HEK293T (cell line): ENCODE measurements around the gene BPIFB3.

Experiments used
- CTCF ChIA-PET: fragments of 350-600 bp; formaldehyde crosslinking; extraction: SDS; loops from one replicate; lab custom pipeline; 2021; ENCODE audit warnings: antibody characterized with exemption, inconsistent platforms; lab: Yijun Ruan, JAX
- POLR2A ChIA-PET: fragments of 350-600 bp; formaldehyde crosslinking; extraction: SDS; loops from one replicate; lab custom pipeline; 2020; ENCODE audit warnings: antibody characterized with exemption, inconsistent platforms; lab: Yijun Ruan, JAX
- DNase-seq: peaks from one replicate; pipeline ENCODE4 v3.0.0; 2012; ENCODE audit warnings: mixed read lengths; ENCODE audit errors: extremely low spot score
- ARNT ChIP-seq: fragments of 450-650 bp; IDR thresholded peaks from 2 replicates; pipeline ENCODE4 v1.6.1; 2017; ENCODE audit warnings: mild to moderate bottlenecking
- BHLHE40 ChIP-seq: fragments of 450-650 bp; IDR thresholded peaks from 2 replicates; pipeline ENCODE4 v1.6.1; 2016; ENCODE audit warnings: mild to moderate bottlenecking, moderate library complexity, borderline replicate concordance
- CTBP1 ChIP-seq: fragments of 450-650 bp; IDR thresholded peaks from 2 replicates; pipeline ENCODE4 v1.6.1; 2016; ENCODE audit warnings: borderline replicate concordance
- ELF4 ChIP-seq: fragments of 450-650 bp; IDR thresholded peaks from 2 replicates; pipeline ENCODE4 v1.6.1; 2017; ENCODE audit warnings: antibody characterized with exemption
- FOXA1 ChIP-seq: fragments of 450-650 bp; IDR thresholded peaks from 2 replicates; pipeline ENCODE4 v1.6.1; 2016; ENCODE audit warnings: mild to moderate bottlenecking
- FOXK2 ChIP-seq: fragments of 450-650 bp; IDR thresholded peaks from 2 replicates; pipeline ENCODE4 v1.6.1; 2016; ENCODE audit warnings: mild to moderate bottlenecking
- FOXM1 ChIP-seq: fragments of 450-650 bp; IDR thresholded peaks from 2 replicates; pipeline ENCODE4 v1.6.1; 2017; ENCODE audit warnings: mild to moderate bottlenecking, borderline replicate concordance
- HDGF ChIP-seq: fragments of 450-650 bp; IDR thresholded peaks from 2 replicates; pipeline ENCODE4 v1.6.1; 2017; ENCODE audit warnings: antibody characterized with exemption, borderline replicate concordance
- L3MBTL2 ChIP-seq: fragments of 450-650 bp; conservative IDR thresholded peaks from 2 replicates; pipeline ENCODE4 v1.6.1; 2016; ENCODE audit warnings: mild to moderate bottlenecking
- LEF1 ChIP-seq: fragments of 450-650 bp; IDR thresholded peaks from 2 replicates; pipeline ENCODE4 v1.6.1; 2017; ENCODE audit warnings: mild to moderate bottlenecking, borderline replicate concordance
- NFRKB ChIP-seq: fragments of 450-650 bp; IDR thresholded peaks from 2 replicates; pipeline ENCODE4 v1.6.1; 2016; ENCODE audit warnings: mild to moderate bottlenecking, moderate library complexity
- PKNOX1 ChIP-seq: fragments of 450-650 bp; IDR thresholded peaks from 2 replicates; pipeline ENCODE4 v1.6.1; 2016
- SP1 ChIP-seq: fragments of 450-650 bp; IDR thresholded peaks from 2 replicates; pipeline ENCODE4 v1.6.1; 2017
- SUZ12 ChIP-seq: fragments of 450-650 bp; IDR thresholded peaks from 2 replicates; pipeline ENCODE4 v1.6.1; 2016; ENCODE audit warnings: mild to moderate bottlenecking
- TARDBP ChIP-seq: fragments of 450-650 bp; IDR thresholded peaks from 2 replicates; pipeline ENCODE4 v1.6.1; 2016
- ZNF384 ChIP-seq: fragments of 450-650 bp; IDR thresholded peaks from 2 replicates; pipeline ENCODE4 v1.6.1; 2016

BPIFB3 gene

GRCh38 chr20:33068251-33068939 lies 14.7 kb downstream of the BPIFB3 start:
- TF ChIP-seq SP1, result no peak
- TF ChIP-seq BHLHE40, result no peak
- TF ChIP-seq HDGF, result no peak
- TF ChIP-seq ARNT, result no peak
- no peak for TF ChIP-seq NFRKB
- TF ChIP-seq ZNF384, result no peak
- TF ChIP-seq PKNOX1, result no peak
- TF ChIP-seq ELF4, result no peak
- no peak for TF ChIP-seq FOXM1
- no peak for TF ChIP-seq FOXK2
- TF ChIP-seq SUZ12, result no peak
- TF ChIP-seq FOXA1, result no peak
- no peak for TF ChIP-seq TARDBP
- TF ChIP-seq L3MBTL2, result no peak
- no peak for TF ChIP-seq LEF1
- TF ChIP-seq CTBP1, result no peak
- ChIA-PET CTCF (no interaction called here), POLR2A (no interaction called here)
- DNase-seq, result no peak

GRCh38 chr20:33069673-33070072 lies 16.0 kb downstream of the BPIFB3 start:
- CTCF ChIA-PET, result no interaction called here
- DNase-seq, result no peak
- TF ChIP-seq L3MBTL2, result no peak
- TF ChIP-seq ZNF384, result no peak
- TF ChIP-seq SP1, result no peak
- TF ChIP-seq TARDBP, result no peak
- no peak for TF ChIP-seq PKNOX1
- no peak for TF ChIP-seq ARNT
- no peak for TF ChIP-seq SUZ12
- no peak for TF ChIP-seq NFRKB
- TF ChIP-seq CTBP1, result no peak
- no peak for TF ChIP-seq FOXM1
- no peak for TF ChIP-seq HDGF
- no peak for TF ChIP-seq LEF1
- TF ChIP-seq BHLHE40, result no peak
- TF ChIP-seq ELF4, result no peak
- no peak for TF ChIP-seq FOXA1
- no peak for TF ChIP-seq FOXK2
- POLR2A ChIA-PET, result no interaction called here

- CTCF ChIA-PET, result no interaction called here
- TF ChIP-seq CTBP1 (no peak), TARDBP (no peak), HDGF (no peak), LEF1 (no peak), ZNF384 (no peak), ARNT (no peak), PKNOX1 (no peak), SP1 (no peak), SUZ12 (no peak), BHLHE40 (no peak)
- no peak for DNase-seq
- POLR2A ChIA-PET, result no interaction called here
Measured at GRCh38 chr20:33070111-33071053, 16.7 kb downstream of the BPIFB3 start.

- ChIA-PET CTCF (no interaction called here), POLR2A (no interaction called here)
- no peak for TF ChIP-seq ARNT
- no peak for DNase-seq
Measured at GRCh38 chr20:33071198-33071597, 17.5 kb downstream of the BPIFB3 start.

GRCh38 chr20:33072362-33072761 lies 18.7 kb downstream of the BPIFB3 start:
- ChIA-PET POLR2A (no interaction called here), CTCF (no interaction called here)
- DNase-seq, result no peak
- TF ChIP-seq ELF4, result no peak
- no peak for TF ChIP-seq FOXA1
- no peak for TF ChIP-seq PKNOX1
- TF ChIP-seq SUZ12, result no peak
- no peak for TF ChIP-seq TARDBP
- no peak for TF ChIP-seq FOXM1
- no peak for TF ChIP-seq ARNT
- TF ChIP-seq L3MBTL2, result no peak
- TF ChIP-seq NFRKB, result no peak
- TF ChIP-seq HDGF, result no peak
- TF ChIP-seq ZNF384, result no peak
- no peak for TF ChIP-seq LEF1

GRCh38 chr20:33072813-33073212 lies 19.1 kb downstream of the BPIFB3 start:
- ChIA-PET POLR2A (no interaction called here), CTCF (no interaction called here)
- TF ChIP-seq FOXA1, result no peak
- TF ChIP-seq PKNOX1, result no peak
- no peak for TF ChIP-seq L3MBTL2
- no peak for TF ChIP-seq SUZ12
- no peak for TF ChIP-seq FOXK2
- no peak for DNase-seq
